Astrocyte of the cerebellum (primary cell): ENCODE results near the gene COL19A1.
"Not testable (repeated sequence)": the region's sequence is repeated elsewhere in the genome, so short reads cannot be mapped to it uniquely, and the experiment has no call there.

Experiments used
- DNase-seq: peaks from one replicate; pipeline ENCODE4 v3.0.0-alpha.2; 2011; ENCODE audit warnings: low read depth
- H3K4me3 ChIP-seq: 2 replicates; pipeline ENCODE4 v1.5.1; 2011; ENCODE audit warnings: mild to moderate bottlenecking, low read depth, low read length, moderate library complexity
- in situ Hi-C: cut with HindIII; loops from 2 replicates; pipeline ENCODE4 v1.10.0; 2017; ENCODE audit warnings: low sequenced_read_pairs
- TF ChIP-seq, protein P1 (sequence below): IDR thresholded peaks from 2 replicates; pipeline ENCODE4 v1.5.1; 2012; ENCODE audit warnings: low read length, low read depth, moderate library complexity, mild to moderate bottlenecking; ENCODE audit errors: missing control alignments

COL19A1 gene

DNA sequence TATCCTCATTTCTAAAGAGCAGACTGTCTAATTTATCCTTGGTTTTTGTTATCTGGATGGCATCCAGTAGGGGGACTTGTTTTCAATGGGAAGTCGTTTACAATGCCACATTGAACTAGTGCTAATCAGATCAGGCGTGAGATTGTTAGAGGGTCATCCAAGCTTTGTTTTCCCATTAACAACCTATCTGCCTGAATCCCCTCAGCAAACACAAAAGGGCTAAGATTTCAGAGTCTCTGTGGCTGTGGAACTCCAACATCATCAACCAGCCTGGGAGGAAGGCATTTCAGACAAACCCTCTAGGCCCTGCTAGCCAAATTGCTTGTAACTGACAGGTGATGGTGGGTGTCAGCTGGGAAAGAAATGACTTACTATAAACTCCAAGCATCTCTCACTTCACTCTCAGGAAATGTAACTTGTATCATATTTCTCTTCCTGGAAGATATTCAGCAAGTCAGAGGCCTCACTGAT is 47.7 kb downstream of the COL19A1 start:
- in situ Hi-C loops = no loop called here
- no peak for DNase-seq
- no peak overlapping the region for H3K4me3 ChIP-seq
- TF ChIP-seq, protein P1, sequence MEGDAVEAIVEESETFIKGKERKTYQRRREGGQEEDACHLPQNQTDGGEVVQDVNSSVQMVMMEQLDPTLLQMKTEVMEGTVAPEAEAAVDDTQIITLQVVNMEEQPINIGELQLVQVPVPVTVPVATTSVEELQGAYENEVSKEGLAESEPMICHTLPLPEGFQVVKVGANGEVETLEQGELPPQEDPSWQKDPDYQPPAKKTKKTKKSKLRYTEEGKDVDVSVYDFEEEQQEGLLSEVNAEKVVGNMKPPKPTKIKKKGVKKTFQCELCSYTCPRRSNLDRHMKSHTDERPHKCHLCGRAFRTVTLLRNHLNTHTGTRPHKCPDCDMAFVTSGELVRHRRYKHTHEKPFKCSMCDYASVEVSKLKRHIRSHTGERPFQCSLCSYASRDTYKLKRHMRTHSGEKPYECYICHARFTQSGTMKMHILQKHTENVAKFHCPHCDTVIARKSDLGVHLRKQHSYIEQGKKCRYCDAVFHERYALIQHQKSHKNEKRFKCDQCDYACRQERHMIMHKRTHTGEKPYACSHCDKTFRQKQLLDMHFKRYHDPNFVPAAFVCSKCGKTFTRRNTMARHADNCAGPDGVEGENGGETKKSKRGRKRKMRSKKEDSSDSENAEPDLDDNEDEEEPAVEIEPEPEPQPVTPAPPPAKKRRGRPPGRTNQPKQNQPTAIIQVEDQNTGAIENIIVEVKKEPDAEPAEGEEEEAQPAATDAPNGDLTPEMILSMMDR = no peak

DNA sequence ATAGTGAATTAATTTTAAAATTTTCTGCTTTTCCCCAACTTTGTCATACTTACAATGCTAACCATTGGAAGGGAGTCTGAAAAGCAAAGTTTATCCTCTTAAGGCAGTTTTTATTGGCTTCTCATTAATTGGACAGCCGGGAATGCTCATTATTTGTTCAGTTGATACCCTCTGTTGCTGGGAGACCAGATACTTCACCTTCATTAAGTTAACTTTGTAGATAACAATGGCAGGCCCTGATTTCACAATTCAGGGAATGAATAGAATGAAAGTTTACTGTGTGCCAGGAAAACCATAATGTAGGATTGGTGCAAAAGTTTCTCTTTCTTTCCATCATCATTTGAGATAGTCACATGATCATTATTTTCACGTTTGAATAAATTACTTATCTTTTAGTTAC is 49.0 kb downstream of the COL19A1 start:
- in situ Hi-C loops = no loop called here
- H3K4me3 ChIP-seq = no peak overlapping the region
- TF ChIP-seq, protein P1 = no peak
- DNase-seq = no peak

DNA sequence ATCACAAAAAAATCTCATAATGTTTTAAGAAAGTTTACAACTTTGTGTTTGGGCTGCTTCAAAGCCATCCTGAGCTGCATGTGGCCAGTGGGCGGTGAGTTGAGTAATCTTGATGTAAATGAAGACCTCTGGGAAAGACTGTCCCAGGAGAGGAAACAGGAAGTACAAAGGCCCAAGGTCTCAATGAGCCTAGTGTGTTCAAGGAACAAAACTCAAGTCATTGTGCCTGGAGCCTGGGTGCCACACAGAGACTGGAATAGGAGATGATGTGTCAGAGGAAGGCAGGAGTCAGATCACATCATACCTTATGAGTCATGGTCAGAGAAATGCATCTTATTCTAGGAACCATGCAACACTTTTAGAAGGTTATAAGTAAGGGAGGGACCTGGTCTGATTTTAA is 51.5 kb downstream of the COL19A1 start:
- DNase-seq = no peak
- no peak overlapping the region for H3K4me3 ChIP-seq
- TF ChIP-seq, protein P1 = no peak
- in situ Hi-C loops = no loop called here

DNA sequence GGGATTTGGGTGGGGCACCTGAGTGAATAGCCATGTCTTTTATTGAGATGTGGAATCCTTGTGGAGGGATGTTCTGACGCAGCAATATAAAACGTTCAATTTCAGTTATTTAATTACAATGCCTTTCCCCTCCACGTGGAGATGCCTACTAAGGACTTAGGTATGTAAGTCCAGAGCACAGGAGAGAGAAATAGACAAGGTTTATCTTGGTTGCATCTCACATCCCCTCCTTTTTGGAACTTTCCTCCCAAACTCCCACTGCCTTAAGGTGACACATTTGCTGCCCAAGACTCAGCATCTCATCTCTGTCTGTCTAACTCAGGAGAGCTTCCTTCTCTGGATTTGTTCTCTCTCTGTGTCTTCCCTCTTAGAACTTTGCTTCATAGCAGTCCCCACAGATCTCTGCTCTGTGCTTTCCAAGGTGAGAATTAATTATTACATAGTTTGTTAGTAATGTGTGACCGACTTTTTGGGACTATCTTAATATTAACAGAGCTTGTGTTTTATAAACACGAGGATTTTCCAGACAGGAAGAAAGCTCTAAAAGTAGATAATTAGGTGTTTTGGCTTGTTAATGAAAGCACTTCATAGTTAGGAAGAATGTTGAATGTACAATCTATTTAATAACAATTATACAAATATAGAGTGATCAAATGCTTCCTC is 52.6 kb downstream of the COL19A1 start:
- TF ChIP-seq, protein P1 = no peak
- DNase-seq = no peak
- in situ Hi-C loops = no loop called here
- H3K4me3 ChIP-seq = no peak overlapping the region

DNA sequence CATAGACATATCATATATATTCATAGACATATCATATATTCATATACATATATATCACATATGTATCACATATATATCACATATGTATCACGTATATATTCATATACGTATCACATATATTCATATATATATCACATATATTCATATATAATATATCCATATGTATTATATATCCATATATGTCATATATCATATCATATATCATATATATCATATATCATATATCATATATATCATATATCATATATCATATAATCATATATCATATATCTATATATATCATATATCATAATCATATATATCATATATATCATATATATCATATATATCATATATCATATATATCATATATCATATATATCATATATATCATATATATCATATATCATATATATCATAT is 54.7 kb downstream of the COL19A1 start:
- H3K4me3 ChIP-seq, in situ Hi-C loops, DNase-seq: not testable (repeated sequence)

DNA sequence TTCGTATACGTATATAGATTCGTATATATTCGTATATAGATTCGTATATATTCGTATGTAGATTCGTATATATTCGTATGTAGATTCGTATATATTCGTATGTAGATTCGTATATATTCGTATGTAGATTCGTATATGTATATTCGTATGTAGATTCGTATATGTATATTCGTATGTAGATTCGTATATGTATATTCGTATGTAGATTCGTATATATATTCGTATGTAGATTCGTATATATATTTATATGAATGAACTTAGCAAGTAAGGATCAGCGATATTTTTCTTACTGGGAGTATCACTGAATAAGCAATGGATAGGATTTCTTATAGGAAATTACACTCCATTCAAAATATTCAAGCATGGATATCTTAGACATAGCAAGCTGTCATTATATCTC is 55.3 kb downstream of the COL19A1 start:
- DNase-seq, H3K4me3 ChIP-seq, in situ Hi-C loops: not testable (repeated sequence)

DNA sequence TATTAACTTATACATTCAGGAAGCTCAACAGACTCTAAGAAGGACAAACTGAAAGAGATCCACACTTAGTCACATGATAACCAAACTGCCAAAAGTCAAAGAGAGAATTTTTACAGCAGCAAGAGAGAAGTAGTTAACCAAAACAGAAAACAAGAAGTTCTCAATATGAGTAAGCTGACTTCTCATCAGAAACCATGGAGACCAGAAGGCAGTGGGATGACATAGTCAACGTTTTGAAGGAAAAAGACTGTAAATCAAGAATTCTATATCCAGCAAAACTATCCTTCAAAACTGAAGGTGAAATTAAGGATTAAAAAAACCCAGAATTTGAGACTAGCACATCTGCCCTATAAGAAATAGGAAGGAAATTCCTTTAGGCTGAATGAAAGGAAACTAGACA is 60.4 kb downstream of the COL19A1 start:
- TF ChIP-seq, protein P1 = no peak
- no peak for DNase-seq
- H3K4me3 ChIP-seq = no peak overlapping the region
- in situ Hi-C loops = no loop called here

DNA sequence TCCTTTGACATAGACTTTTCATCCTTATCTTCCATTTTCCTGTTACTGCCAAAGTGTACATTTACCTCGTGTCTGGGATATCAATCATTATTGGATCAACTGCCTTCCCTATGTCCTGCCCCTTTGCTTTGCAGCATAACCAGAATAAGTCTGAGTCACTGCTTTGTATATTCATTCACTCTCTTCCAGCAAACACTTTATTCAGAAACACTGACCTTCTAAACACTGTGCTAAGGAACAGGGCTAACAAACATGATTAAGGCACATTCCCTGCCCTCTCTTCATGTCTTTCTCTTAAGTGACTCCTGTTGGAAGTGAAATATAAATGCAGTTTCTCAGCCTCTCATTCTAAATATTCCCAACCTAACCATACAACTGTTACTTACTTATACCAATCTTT is 66.9 kb downstream of the COL19A1 start:
- TF ChIP-seq, protein P1 = no peak
- in situ Hi-C loops = no loop called here
- no peak overlapping the region for H3K4me3 ChIP-seq
- no peak for DNase-seq
